HG03378 (cell line): Measurements from ENCODE around the gene DDHD1.

Source experiments
- ATAC-seq: cut with Tn5 transposase; IDR thresholded peaks from one replicate; pipeline ENCODE4 v1.9.1; 2021; ENCODE audit warnings: mild to moderate bottlenecking, moderate library complexity; ENCODE audit not compliant: unreplicated experiment

DDHD1 gene

DNA sequence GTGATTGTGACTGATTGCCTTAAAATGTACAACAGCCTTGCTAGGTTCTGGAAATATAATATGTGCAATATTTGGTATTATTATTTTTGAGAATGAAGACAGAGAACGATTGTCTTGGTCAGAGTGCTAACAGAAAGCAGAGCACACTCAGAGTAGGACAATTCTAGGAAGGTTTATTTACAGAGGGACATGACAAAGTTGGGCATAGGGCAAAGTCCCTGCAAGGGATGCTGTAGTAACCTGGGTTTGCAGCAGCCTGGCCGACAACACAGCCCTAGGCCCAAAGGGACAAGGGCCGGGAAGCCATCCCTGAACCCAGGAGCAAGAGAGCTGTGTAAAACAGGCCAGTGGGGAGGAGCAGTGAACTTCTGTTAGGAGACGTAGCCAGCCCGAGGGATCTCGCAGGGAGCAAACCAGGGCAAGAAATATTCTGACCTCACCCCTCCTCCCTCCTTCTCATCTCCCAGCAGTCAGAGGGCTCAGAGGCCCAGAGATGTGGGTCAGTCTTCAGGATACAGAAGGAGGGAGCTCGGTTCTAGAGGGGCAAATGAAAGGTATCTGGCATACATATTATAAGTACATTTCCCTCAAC, 151.2 kb downstream of the DDHD1 start:
- no peak for ATAC-seq

DNA sequence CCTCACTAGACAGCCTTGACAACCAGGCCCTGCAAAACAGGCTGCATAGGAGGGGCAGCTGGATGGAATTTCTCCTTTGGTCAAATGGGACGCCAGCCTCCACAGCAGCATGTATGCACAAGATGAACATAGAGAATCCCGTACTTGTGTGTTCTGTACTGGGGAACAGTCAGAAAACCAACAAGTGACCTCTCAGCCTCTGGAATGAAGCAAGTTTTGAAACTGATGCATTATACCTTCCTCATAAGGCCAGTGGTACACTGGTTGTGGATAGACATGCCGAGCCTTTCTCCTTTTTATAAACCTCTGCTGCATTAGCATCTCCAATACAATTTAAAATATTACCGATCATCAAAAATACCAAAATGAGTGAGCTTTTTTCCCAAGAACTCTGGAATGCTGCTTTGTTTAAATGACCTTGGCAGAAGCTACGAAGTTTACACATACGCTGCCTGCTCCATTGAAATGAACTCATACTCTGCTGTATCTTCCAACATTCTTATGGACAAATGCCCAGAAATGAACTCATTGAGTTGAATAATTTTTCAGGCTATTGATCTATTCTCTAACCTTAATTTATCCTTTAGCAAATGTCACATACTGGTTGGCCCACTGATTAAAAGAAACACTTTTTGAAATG, 154.6 kb downstream of the DDHD1 start:
- no peak for ATAC-seq

DNA sequence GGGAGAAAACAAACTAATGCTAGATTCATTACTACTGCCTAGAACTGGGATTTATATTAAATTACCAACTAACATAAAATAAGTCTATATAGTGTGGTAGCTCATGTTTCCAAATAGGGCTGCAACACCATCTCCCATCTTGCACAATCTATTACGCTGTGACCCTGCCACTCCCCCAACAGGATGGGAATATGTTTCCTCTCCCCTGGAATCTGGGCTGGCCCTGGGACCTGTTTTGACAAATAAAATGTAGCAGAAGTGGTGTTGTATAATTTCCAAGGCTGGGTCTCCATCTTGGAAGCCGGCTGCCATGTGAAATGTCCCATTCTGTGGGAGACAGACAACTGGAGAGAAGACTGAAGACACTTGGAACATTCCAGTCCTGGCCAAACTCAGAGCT, 156.6 kb downstream of the DDHD1 start:
- ATAC-seq, result no peak

DNA sequence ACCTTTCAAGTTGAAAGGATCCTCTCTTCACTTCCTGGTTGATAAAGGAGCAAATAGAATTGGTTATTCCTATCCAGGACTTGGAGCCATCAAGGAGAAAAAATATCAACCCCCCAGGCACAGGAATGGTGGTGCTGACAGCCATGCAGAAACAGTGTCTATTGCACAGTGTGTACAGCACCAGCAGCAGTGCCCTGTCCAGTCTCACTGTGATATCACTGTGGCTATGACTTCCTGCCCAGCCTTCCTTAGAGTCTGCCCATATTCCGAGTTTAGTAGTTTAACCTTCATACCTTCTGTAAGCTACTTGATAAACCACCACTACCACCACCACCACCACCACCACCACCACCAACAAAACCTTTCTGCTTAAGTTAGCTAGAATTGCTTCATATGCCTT, 157.1 kb downstream of the DDHD1 start:
- no peak for ATAC-seq

DNA sequence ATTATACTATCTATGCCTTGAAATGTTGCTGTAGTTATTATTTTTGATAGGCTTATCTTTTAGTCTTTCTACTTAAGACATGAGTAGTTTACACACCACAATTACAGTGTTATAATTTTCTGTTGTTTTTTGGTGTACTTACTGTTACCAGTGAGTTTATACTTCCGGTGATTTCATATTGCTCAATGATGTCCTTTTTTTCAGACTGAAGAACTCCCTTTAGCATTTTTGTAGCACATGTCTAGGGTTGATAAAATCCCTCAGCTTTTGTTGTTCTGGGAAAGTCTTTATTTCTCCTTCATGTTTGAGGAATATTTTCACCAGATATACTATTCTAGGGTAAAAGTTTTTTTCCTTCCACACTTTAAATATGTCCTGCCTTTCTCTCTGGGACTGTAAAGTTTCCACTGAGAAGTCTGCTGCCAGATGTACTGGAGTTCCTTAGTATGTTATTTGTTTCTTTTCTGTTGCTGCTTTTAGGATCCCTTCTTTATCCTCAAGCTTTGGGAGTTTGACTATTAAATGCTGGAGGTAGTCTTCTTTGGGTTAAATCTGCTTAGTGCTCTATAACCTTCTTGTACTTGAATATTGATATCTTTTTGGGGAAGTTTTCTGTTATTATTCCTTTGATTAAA, 160.8 kb downstream of the DDHD1 start:
- ATAC-seq, result no peak

DNA sequence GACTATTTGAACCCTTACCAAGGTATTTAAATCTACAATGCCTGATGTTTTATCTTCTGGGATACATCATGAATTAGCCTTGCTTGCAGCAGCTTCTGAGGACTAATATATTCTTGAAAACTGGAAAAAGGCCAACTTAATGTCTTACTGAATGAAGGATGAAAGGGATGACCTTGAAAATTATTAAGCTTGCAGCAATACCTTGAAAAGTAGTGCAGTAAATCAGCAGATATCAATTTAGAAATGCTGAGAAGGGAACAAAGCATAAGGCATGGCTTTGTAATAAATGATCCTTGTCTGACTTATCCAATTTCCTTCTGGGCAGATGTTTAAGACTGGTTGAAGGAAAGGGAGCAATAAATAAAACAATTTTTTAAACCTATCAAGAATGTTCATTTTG, 165.0 kb downstream of the DDHD1 start:
- no peak for ATAC-seq

DNA sequence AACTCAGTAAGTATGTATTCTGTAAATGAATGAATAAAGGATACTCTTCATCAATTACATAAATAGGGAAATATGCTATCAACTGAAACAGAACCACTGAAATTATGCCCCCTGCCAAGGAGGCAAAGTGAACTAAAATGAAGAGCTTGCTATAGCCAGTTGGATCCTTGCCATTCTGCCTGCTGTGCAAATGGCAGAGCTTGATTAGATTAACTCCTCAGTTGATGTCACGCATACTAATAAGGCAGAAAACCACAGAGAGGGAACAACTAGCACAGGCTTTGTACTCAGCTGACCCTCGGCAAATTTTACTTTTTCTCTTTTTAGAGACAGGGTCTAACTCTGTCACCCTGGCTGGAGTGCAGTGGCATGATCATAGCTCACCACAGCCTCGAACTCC, 165.6 kb downstream of the DDHD1 start:
- ATAC-seq, result no peak

DNA sequence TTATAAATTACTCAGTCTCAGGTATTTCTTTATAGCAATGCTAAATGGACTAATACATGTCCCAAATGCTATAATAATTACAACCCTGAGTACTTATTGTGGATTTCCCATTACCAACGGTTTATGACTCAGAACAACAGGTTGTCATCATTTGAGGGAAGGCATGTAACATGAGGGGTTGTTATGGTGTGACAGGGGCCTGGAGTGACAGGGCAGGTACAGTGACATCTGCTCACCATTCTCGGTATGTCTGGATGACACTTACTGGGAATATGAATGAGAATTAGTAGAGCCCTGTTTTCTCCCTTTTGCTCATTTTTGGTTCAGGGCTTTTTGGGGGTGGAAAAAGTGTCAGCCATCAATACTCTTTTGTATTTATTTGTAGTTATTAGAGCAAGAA, 166.1 kb downstream of the DDHD1 start:
- ATAC-seq, result no peak
